MM.1S (cell line): Measurements from ENCODE around the gene C1QB.

Experiments
- DNase-seq: peaks from one replicate; pipeline ENCODE4 v3.0.0-alpha.2; 2015
- H2AFZ ChIP-seq: fragments of 300-600 bp; sonication (generic); 2 replicates; pipeline ENCODE4 v1.6.0; 2016; ENCODE audit warnings: antibody characterized with exemption, low read length
- H3F3A ChIP-seq: fragments of 300-600 bp; sonication (generic); 2 replicates; pipeline ENCODE4 v1.6.1; 2016; ENCODE audit warnings: mild to moderate bottlenecking, antibody characterized with exemption, low read length, moderate library complexity, mixed read lengths; ENCODE audit not compliant: insufficient read depth
- H3K27ac ChIP-seq: fragments of 300-600 bp; sonication (generic); 2 replicates; pipeline ENCODE4 v1.5.1; 2016; ENCODE audit warnings: mild to moderate bottlenecking, low read length
- H3K27me3 ChIP-seq: fragments of 300-600 bp; sonication (generic); replicated peaks from 2 replicates; pipeline ENCODE4 v1.6.0; 2016; ENCODE audit warnings: low read length; ENCODE audit not compliant: insufficient read depth
- H3K36me3 ChIP-seq: fragments of 300-600 bp; sonication (generic); replicated peaks from 2 replicates; pipeline ENCODE4 v1.6.1; 2016; ENCODE audit warnings: mild to moderate bottlenecking, low read length, mixed read lengths; ENCODE audit not compliant: insufficient read depth
- H3K4me1 ChIP-seq: fragments of 300-600 bp; sonication (generic); 2 replicates; pipeline ENCODE4 v1.6.1; 2016; ENCODE audit warnings: low read length, mixed read lengths
- H3K4me2 ChIP-seq: fragments of 300-600 bp; sonication (generic); 2 replicates; pipeline ENCODE4 v1.6.0; 2016; ENCODE audit warnings: low read depth, low read length
- H3K4me3 ChIP-seq: fragments of 300-600 bp; sonication (generic); 2 replicates; pipeline ENCODE4 v1.5.1; 2016; ENCODE audit warnings: low read length, mixed read lengths
- H3K79me2 ChIP-seq: fragments of 300-600 bp; sonication (generic); 2 replicates; pipeline ENCODE4 v1.6.1; 2016; ENCODE audit warnings: mixed run types, low read length, mixed read lengths
- H3K9ac ChIP-seq: fragments of 300-600 bp; sonication (generic); 2 replicates; pipeline ENCODE4 v1.6.1; 2016; ENCODE audit warnings: low read length, mixed read lengths
- H3K9me2 ChIP-seq: fragments of 300-600 bp; sonication (generic); replicated peaks from 2 replicates; pipeline ENCODE4 v1.6.1; 2016; ENCODE audit warnings: mild to moderate bottlenecking, low read length, mixed read lengths; ENCODE audit not compliant: insufficient read depth
- H3K9me3 ChIP-seq: fragments of 300-600 bp; sonication (generic); replicated peaks from 2 replicates; pipeline ENCODE4 v1.6.1; 2016; ENCODE audit warnings: mild to moderate bottlenecking, low read length, mixed read lengths; ENCODE audit not compliant: insufficient read depth
- H4K20me1 ChIP-seq: fragments of 300-600 bp; sonication (generic); 2 replicates; pipeline ENCODE4 v1.6.1; 2016; ENCODE audit warnings: mild to moderate bottlenecking, low read length, moderate library complexity, mixed read lengths; ENCODE audit not compliant: insufficient read depth
- CTCF ChIP-seq: fragments of 300-600 bp; sonication (generic); IDR thresholded peaks from 2 replicates; pipeline ENCODE4 v1.5.1; 2016; ENCODE audit warnings: antibody characterized with exemption, low read length, mixed read lengths
- EZH2 ChIP-seq: fragments of 300-600 bp; sonication (generic); optimal IDR thresholded peaks from 2 replicates; pipeline ENCODE3; 2017; ENCODE audit warnings: low read depth, mild to moderate bottlenecking, antibody characterized with exemption, low read length, mixed read lengths
- EZH2phosphoT487 ChIP-seq: fragments of 300-600 bp; sonication (generic); IDR thresholded peaks from 2 replicates; pipeline ENCODE4 v1.6.1; 2018; ENCODE audit warnings: antibody characterized with exemption, low read length

The C1QB gene

GRCh38 chr1:22652881-22653316 lies at the start of gene C1QB:
C1QB (plus strand) TSS chr1:22653236; CDS start chr1:22659463, 6,227 bp downstream.
- Histone ChIP-seq H3F3A (no peaks in the 10 kb centered on the region), H3K9me3 (no peaks in the 10 kb centered on the region), H3K9me2 (no peaks in the 10 kb centered on the region), H3K9ac (no peak within 1 kb of the TSS), H3K79me2 (no peaks in the 10 kb centered on the region), H3K4me3 (no peak within 1 kb of the TSS), H3K4me2 (no peak within 1 kb of the TSS), H3K27ac (no peak within 1 kb of the TSS), H3K4me1 (no peaks in the 10 kb centered on the region), H4K20me1 (no peaks in the 10 kb centered on the region), H3K36me3 (no peaks in the 10 kb centered on the region), H3K27me3 (peaks cover 100% of the 10 kb centered on the region), H2AFZ (no peak within 1 kb of the TSS)
- TF ChIP-seq EZH2: no peak
- TF ChIP-seq EZH2phosphoT487: no peak
- TF ChIP-seq CTCF: no peak
- DNase-seq: no peak

GRCh38 chr1:22606161-22606560 lies 46.9 kb upstream of the C1QB start:
- DNase-seq: no peak

GRCh38 chr1:22607154-22607553 lies 45.9 kb upstream of the C1QB start:
- H3K4me3 ChIP-seq: no peak overlapping the region
- peaks cover 92% of the 10 kb centered on the region for H3K27me3 ChIP-seq
- H2AFZ ChIP-seq: no peak overlapping the region
- TF ChIP-seq EZH2phosphoT487: no peak
- no peak for TF ChIP-seq EZH2
- no peak for TF ChIP-seq CTCF
- H3K4me1 ChIP-seq: no peaks in the 10 kb centered on the region
- DNase-seq: no peak
- H3K79me2 ChIP-seq: no peaks in the 10 kb centered on the region
- H3K9me2 ChIP-seq: no peaks in the 10 kb centered on the region
- H3K27ac ChIP-seq: no peak overlapping the region
- H3F3A ChIP-seq: no peaks in the 10 kb centered on the region
- no peaks in the 10 kb centered on the region for H4K20me1 ChIP-seq
- H3K9me3 ChIP-seq: no peaks in the 10 kb centered on the region
- no peaks in the 10 kb centered on the region for H3K36me3 ChIP-seq
- no peak overlapping the region for H3K9ac ChIP-seq
- no peak overlapping the region for H3K4me2 ChIP-seq

More at GRCh38 chr1:22606161-22606560, 46.9 kb upstream of the C1QB start:
- Histone ChIP-seq H2AFZ (no peak overlapping the region), H3K79me2 (no peaks in the 10 kb centered on the region), H3K9me3 (no peaks in the 10 kb centered on the region), H3K4me2 (no peak overlapping the region), H3K27me3 (peaks cover 93% of the 10 kb centered on the region), H3K36me3 (no peaks in the 10 kb centered on the region), H3K9me2 (no peaks in the 10 kb centered on the region), H4K20me1 (no peaks in the 10 kb centered on the region), H3K27ac (no peak overlapping the region), H3K4me1 (no peaks in the 10 kb centered on the region), H3F3A (no peaks in the 10 kb centered on the region), H3K9ac (no peak overlapping the region), H3K4me3 (no peak overlapping the region)
- no peak for TF ChIP-seq EZH2
- TF ChIP-seq CTCF: no peak
- no peak for TF ChIP-seq EZH2phosphoT487
